22Rv1 (cell line): Measurements from ENCODE around the gene TAF6.

ENCODE experiments used
- CTCF ChIP-seq: fragments of 450-650 bp; IDR thresholded peaks from 2 replicates; pipeline ENCODE4 v1.5.1; 2017; ENCODE audit warnings: mild to moderate bottlenecking
- ZFX ChIP-seq: fragments of 450-650 bp; IDR thresholded peaks from 2 replicates; pipeline ENCODE4 v1.6.1; 2017; ENCODE audit warnings: antibody characterized with exemption, borderline replicate concordance

- TF ChIP-seq CTCF (no peak), ZFX (no peak)
Observed at GRCh38 chr7:100082978-100083377, 36.2 kb downstream of the TAF6 start.
